AG09319 (cell line): ENCODE results near the gene GLMP.

Experiments used
- DNase-seq: peaks from one replicate; pipeline ENCODE4 v3.0.0-alpha.2; 2010; ENCODE audit warnings: low read depth; ENCODE audit errors: extremely low read depth
- CTCF ChIP-seq: IDR thresholded peaks from 2 replicates; pipeline ENCODE4 v1.5.1; 2011; ENCODE audit warnings: low read depth, mild to moderate bottlenecking, inconsistent platforms, low read length, moderate library complexity

GLMP gene

GRCh38 chr1:156295391-156295947 lies at the start of gene GLMP:
Gene GLMP, minus strand, starts transcription at chr1:156295679. Its CDS starts 34 bp downstream, at chr1:156295645.
- no peak for DNase-seq
- no peak for TF ChIP-seq CTCF

GRCh38 chr1:156344409-156344808 lies 48.9 kb upstream of the GLMP start:
- TF ChIP-seq CTCF = no peak

GRCh38 chr1:156342166-156342955 lies 46.9 kb upstream of the GLMP start:
- no peak for DNase-seq
- TF ChIP-seq CTCF = no peak

More at GRCh38 chr1:156344409-156344808, 48.9 kb upstream of the GLMP start:
- DNase-seq = no peak

- TF ChIP-seq CTCF = no peak
- peak; percentile 100 for DNase-seq
These were observed 42.9 kb upstream of the GLMP start, which contains the start of the genes CCT3 and TSACC for GRCh38 chr1:156338180-156338976. Gene CCT3, minus strand, starts transcription at chr1:156338292. Its CDS starts 108 bp downstream, at chr1:156338184. Gene TSACC, plus strand, starts transcription at chr1:156338526. Its CDS starts 1,232 bp downstream, at chr1:156339758.

- peak; percentile 5 for TF ChIP-seq CTCF
- no peak for DNase-seq
These were observed 42.4 kb upstream of the GLMP start for GRCh38 chr1:156337888-156338179.

GRCh38 chr1:156337052-156337887 lies 41.8 kb upstream of the GLMP start:
- no peak for TF ChIP-seq CTCF
- no peak for DNase-seq
